Activated naive CD8-positive, alpha-beta T cell treated with anti-CD3 and anti-CD28 coated beads, Interleukin-2, amount 50 U/mL, for 24 hours (primary cell): ENCODE data around the gene VWF.
"Not testable (repeated sequence)": the region's sequence is repeated elsewhere in the genome, so short reads cannot be mapped to it uniquely, and the experiment has no call there.

Experiments used
- ATAC-seq: fragments of 150-1000 bp; cut with Tn5 transposase; one replicate; pipeline ENCODE4 v1.10.0; 2021
- DNase-seq: peaks from one replicate; pipeline ENCODE4 v3.0.0; 2021
- H3K27ac Mint-ChIP-seq: one replicate; pipeline ENCODE4 v1.8.0; 2021; ENCODE audit warnings: mild to moderate bottlenecking, mixed read lengths
- H3K27me3 Mint-ChIP-seq: one replicate; pipeline ENCODE4 v1.8.0; 2021; ENCODE audit warnings: mixed read lengths
- H3K36me3 Mint-ChIP-seq: one replicate; pipeline ENCODE4 v1.8.0; 2021; ENCODE audit warnings: low read depth, mixed read lengths
- H3K4me1 Mint-ChIP-seq: one replicate; pipeline ENCODE4 v1.8.0; 2021; ENCODE audit warnings: mixed read lengths
- H3K4me3 Mint-ChIP-seq: one replicate; pipeline ENCODE4 v1.8.0; 2021; ENCODE audit warnings: mild to moderate bottlenecking, moderate library complexity, mixed read lengths
- H3K9me3 Mint-ChIP-seq: one replicate; pipeline ENCODE4 v1.8.0; 2021; ENCODE audit warnings: mixed read lengths

VWF gene

DNA sequence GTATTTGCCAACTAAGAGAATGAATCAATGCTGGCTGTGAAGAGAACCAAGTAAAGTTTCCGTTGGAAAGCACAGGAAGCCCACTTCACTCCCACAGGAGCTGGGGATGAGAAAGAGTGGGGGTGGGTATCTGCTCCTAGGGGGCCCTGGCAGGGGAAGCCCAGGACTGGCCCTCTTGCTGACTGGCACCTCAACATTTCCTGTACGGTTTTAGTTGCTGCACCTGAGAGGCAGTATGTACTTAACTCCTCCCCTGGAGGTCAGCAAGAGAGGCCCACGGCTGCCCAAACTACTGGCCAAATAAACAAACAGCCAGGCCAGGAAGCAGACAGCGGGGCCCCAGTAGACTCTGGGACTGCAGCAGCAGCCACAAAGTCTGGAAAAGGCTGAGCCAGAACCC lies 33.8 kb upstream of the VWF start:
- no peak overlapping the region for H3K4me3 Mint-ChIP-seq
- peaks cover 8% of the 10 kb centered on the region for H3K4me1 Mint-ChIP-seq
- ATAC-seq: no peak
- DNase-seq: no peak
- no peaks in the 10 kb centered on the region for H3K36me3 Mint-ChIP-seq
- H3K27ac Mint-ChIP-seq: no peak overlapping the region
- no peaks in the 10 kb centered on the region for H3K27me3 Mint-ChIP-seq
- no peaks in the 10 kb centered on the region for H3K9me3 Mint-ChIP-seq

- Mint-ChIP-seq H3K36me3 (no peaks in the 10 kb centered on the region), H3K27me3 (no peaks in the 10 kb centered on the region), H3K4me3 (no peak overlapping the region), H3K27ac (no peak overlapping the region), H3K9me3 (no peaks in the 10 kb centered on the region), H3K4me1 (peaks cover 8% of the 10 kb centered on the region)
- ATAC-seq (no peak), DNase-seq (no peak)
These were observed 33.0 kb upstream of the VWF start for GRCh38 chr12:6157482-6157881.

DNA sequence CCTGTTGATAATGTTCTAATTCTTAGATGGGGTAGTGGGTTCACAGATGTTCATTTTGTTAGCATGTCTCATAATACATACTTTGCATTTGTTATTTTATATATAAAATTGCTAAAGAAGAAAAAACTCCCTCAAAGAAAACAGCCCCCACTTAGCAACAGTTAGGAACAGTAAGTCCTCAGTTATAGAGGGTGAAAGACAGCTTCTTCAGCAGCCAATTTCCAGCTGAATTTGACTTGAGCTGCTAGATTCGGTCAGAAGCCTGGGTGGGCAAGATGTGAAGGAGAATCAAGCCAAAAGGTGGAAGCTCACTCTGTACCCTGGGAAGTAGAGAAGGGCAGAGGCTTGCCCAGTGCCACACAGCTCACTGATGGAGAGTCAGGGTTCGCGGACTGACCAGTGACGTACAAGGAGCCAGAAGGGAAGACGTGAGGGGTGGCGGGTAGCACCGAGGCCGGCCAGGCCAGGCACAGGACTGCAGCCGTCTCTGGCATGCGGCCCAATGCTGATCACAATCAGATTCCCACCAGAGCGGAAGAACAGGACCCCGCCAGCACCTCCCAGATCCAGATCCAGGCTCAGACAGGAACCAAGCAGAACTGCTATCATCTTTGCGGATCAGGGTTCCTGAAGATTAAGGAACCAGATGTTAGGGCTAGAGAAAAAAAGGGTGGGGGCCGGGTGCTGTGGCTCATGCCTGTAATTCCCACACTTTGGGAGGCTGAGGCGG lies 30.4 kb upstream of the VWF start:
- H3K9me3 Mint-ChIP-seq: no peaks in the 10 kb centered on the region
- ATAC-seq (no peak), DNase-seq (no peak)
- H3K4me1 Mint-ChIP-seq: peaks cover 8% of the 10 kb centered on the region
- H3K4me3 Mint-ChIP-seq: no peak overlapping the region
- no peak overlapping the region for H3K27ac Mint-ChIP-seq
- H3K36me3 Mint-ChIP-seq: no peaks in the 10 kb centered on the region
- H3K27me3 Mint-ChIP-seq: no peaks in the 10 kb centered on the region

DNA sequence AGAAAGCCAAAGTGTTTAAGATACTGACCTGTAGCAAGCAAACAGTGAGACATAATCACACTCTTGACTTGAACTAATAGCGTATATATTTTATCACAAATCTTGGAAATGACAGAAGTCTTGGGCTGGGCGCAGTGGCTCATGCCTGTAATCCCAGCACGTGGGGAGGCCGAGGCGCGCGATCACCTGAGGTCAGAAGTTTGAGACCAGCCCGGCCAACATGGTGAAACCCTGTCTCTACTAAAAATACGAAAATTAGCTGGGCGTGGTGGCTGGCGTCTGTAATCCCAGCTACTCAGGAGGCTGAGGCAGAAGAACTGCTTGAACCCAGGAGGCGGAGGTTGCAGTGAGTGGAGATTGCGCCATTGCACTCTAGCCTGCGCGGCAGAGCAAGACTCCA lies 24.3 kb upstream of the VWF start:
- not testable (repeated sequence) for H3K27ac Mint-ChIP-seq, H3K9me3 Mint-ChIP-seq, H3K36me3 Mint-ChIP-seq, DNase-seq, H3K4me1 Mint-ChIP-seq, H3K27me3 Mint-ChIP-seq, ATAC-seq, H3K4me3 Mint-ChIP-seq

DNA sequence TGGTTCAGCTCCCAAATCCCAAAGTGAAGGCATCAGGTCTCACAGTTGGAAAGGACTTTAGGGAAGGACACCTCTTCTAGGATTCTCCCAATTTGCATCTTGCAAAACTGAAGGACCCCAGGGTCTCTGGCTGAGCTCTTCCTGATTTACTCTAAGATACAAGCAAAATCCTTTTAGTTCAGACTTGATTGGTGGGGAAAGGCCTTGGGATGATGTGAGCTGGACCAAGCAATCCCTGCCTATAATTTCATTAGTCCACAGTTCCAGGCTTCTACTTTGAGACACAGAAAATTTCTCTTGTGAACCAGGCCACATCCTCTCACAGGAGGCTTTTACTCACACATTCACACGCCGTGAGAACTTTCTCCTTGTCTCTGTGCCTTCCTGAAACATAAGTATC lies 23.6 kb upstream of the VWF start:
- DNase-seq (no peak), ATAC-seq (no peak)
- H3K36me3 Mint-ChIP-seq: no peaks in the 10 kb centered on the region
- no peaks in the 10 kb centered on the region for H3K9me3 Mint-ChIP-seq
- no peak overlapping the region for H3K27ac Mint-ChIP-seq
- no peak overlapping the region for H3K4me3 Mint-ChIP-seq
- H3K4me1 Mint-ChIP-seq: peaks cover 10% of the 10 kb centered on the region
- H3K27me3 Mint-ChIP-seq: no peaks in the 10 kb centered on the region

DNA sequence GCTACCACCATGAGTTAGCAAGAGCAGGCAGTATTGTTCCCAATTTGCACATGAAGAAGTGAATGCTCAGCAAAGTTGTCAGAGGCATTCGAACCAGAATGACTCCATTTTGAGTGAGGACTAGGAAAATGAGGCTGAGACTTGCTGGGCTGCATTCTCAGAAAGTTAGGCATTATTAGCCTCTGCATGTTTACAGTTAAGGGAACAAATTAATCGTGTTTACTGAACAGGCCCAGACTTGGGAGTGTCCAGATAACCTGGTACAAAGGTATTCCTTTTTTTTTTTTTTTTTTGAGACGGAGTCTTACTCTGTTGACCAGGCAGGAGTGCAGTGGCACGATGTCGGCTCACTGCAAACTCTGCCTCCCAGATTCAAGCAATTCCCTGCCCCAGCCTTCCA lies 22.5 kb upstream of the VWF start:
- H3K4me1 Mint-ChIP-seq: peaks cover 18% of the 10 kb centered on the region
- H3K4me3 Mint-ChIP-seq: no peak overlapping the region
- no peaks in the 10 kb centered on the region for H3K9me3 Mint-ChIP-seq
- no peak overlapping the region for H3K27ac Mint-ChIP-seq
- H3K36me3 Mint-ChIP-seq: no peaks in the 10 kb centered on the region
- ATAC-seq (no peak), DNase-seq (no peak)
- no peaks in the 10 kb centered on the region for H3K27me3 Mint-ChIP-seq

GRCh38 chr12:6146509-6146908 lies 22.0 kb upstream of the VWF start:
- Mint-ChIP-seq H3K36me3 (no peaks in the 10 kb centered on the region), H3K9me3 (no peaks in the 10 kb centered on the region), H3K27me3 (no peaks in the 10 kb centered on the region), H3K4me3 (no peak overlapping the region), H3K27ac (no peak overlapping the region), H3K4me1 (peaks cover 21% of the 10 kb centered on the region)
- DNase-seq: no peak
- no peak for ATAC-seq

- no peaks in the 10 kb centered on the region for H3K27me3 Mint-ChIP-seq
- H3K36me3 Mint-ChIP-seq: no peaks in the 10 kb centered on the region
- ATAC-seq (no peak), DNase-seq (no peak)
- H3K4me3 Mint-ChIP-seq: no peak overlapping the region
- H3K4me1 Mint-ChIP-seq: peaks cover 31% of the 10 kb centered on the region
- no peaks in the 10 kb centered on the region for H3K9me3 Mint-ChIP-seq
- H3K27ac Mint-ChIP-seq: peak overlapping the region; percentile 40
These were observed 21.1 kb upstream of the VWF start for GRCh38 chr12:6145564-6145963.

DNA sequence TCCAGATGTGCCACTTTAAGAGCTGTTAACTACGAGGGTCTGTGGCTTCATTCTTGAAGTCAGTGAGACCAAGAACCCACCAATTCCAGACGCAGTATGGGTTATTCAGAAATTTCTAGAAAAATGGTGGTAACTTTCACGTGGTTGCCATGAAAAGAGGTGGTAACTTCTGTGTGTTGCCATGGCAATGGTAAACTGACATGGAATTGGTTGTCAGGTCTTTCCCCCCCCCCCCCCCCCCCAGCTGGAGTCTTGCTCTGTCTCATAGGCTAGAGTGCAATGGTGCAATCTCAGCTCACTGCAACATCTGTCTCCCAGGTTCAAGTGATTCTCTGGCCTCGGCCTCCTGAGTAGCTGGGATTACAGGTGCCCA lies 18.8 kb upstream of the VWF start:
- ATAC-seq (no peak), DNase-seq (no peak)
- peaks cover 48% of the 10 kb centered on the region for H3K4me1 Mint-ChIP-seq
- H3K27me3 Mint-ChIP-seq: no peaks in the 10 kb centered on the region
- H3K27ac Mint-ChIP-seq: no peak overlapping the region
- no peaks in the 10 kb centered on the region for H3K36me3 Mint-ChIP-seq
- no peaks in the 10 kb centered on the region for H3K9me3 Mint-ChIP-seq
- H3K4me3 Mint-ChIP-seq: no peak overlapping the region

DNA sequence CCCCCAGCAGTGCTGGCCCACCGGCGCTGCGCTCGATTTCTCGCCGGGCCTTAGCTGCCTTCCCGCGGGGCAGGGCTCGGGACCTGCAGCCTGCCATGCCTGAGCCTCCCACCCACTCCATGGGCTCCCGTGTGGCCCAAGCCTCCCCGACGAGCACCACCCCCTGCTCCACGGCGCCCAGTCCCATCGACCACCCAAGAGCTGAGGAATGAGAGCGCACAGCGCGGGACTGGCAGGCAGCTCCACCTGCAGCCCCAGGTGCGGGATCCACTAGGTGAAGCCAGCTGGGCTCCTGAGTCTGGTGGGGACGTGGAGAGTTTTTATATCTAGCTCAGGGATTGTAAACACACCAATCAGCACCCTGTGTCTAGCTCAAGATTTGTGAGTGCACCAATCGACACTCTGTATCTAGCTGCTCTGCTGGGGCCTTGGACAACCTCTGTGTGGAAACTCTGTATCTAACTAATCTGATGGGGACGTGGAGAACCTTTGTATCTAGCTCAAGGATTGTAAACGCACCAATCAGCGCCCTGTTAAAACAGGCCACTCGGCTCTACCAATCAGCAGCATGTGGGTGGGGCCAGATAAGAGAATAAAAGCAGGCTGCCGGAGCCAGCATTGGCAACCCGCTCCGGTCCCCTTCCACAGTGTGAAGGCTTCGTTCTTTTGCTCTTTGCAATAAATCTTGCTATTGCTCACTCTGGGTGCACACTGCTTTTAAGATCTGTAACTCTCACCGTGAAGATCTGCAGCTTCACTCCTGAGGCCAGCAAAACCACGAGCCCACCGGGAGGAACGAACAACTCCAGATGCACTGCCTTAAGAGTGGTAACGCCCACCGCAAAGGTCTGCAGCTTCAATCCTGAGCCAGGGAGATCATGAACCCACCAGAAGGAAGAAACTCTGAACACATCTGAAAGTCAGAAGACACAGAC lies 18.2 kb upstream of the VWF start:
- H3K4me3 Mint-ChIP-seq: not testable (repeated sequence)
- H3K4me1 Mint-ChIP-seq: peaks cover 44% of the 10 kb centered on the region

DNA sequence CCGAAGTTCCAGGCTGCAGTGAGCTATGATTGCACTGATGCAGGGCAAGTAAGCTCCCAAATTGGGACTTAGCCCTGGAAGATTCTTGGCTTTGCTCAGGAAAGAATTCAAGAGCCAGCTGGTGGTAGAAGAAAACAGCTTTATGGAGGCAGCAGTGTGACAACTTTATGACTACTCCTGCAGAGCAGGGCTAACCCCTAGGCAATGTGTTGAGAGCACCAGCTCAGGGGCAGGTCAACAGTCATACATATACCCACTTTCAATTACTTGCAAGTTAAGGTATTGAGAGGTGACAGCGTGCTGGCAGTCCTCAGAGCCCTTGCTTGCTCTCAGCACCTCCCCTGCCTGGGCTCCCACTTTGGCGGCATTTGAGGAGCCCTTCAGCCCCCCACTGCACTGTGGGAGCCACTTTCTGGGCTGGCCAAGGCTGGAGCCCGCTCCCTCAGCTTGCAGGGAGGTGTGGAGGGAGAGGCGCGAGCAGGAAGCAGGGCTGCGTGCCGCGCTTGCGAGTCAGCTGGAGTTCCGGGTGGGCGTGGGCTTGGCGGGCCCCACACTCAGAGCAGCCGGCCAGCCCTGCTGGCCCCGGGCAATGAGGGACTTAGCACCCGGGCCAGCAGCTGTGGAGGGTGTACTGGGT lies 17.4 kb upstream of the VWF start:
- not testable (repeated sequence) for H3K27me3 Mint-ChIP-seq, H3K36me3 Mint-ChIP-seq, H3K9me3 Mint-ChIP-seq, DNase-seq, H3K4me3 Mint-ChIP-seq
- peak overlapping the region; percentile 52 for H3K27ac Mint-ChIP-seq
- H3K4me1 Mint-ChIP-seq: peaks cover 44% of the 10 kb centered on the region
- ATAC-seq: peak; percentile 54

More for the DNA sequence above, 18.2 kb upstream of the VWF start:
- ATAC-seq, H3K9me3 Mint-ChIP-seq, H3K36me3 Mint-ChIP-seq, H3K27me3 Mint-ChIP-seq, DNase-seq, H3K27ac Mint-ChIP-seq: not testable (repeated sequence)

GRCh38 chr12:6140651-6141447 lies 16.4 kb upstream of the VWF start:
- no peaks in the 10 kb centered on the region for H3K36me3 Mint-ChIP-seq
- H3K27me3 Mint-ChIP-seq: no peaks in the 10 kb centered on the region
- H3K4me1 Mint-ChIP-seq: peaks cover 44% of the 10 kb centered on the region
- peak overlapping the region; percentile 42 for H3K4me3 Mint-ChIP-seq
- peak overlapping the region; percentile 84 for H3K27ac Mint-ChIP-seq
- ATAC-seq: peak; percentile 30
- no peaks in the 10 kb centered on the region for H3K9me3 Mint-ChIP-seq
- DNase-seq: peak; percentile 26

DNA sequence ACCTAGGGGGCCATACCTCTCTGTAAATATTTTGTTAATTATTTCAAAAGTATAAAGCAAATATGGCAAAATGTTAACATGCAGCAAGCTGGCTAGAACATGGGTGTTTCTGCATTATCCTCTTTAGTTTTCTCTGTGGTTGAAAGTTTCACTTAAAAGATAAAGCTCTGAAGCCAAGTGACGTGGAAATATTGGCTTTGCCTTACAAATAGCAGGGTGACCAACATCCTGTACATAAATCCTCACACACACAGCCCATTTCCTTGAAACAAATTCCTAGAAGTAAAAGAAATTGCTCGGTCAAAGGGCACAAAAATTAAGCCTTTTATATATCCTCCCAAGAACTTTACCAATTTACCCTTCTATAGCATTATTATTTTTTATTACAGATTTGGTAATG lies 10.6 kb upstream of the VWF start:
- H3K27ac Mint-ChIP-seq: no peak overlapping the region
- H3K4me1 Mint-ChIP-seq: peaks cover 12% of the 10 kb centered on the region
- H3K36me3 Mint-ChIP-seq: no peaks in the 10 kb centered on the region
- no peaks in the 10 kb centered on the region for H3K9me3 Mint-ChIP-seq
- no peak overlapping the region for H3K4me3 Mint-ChIP-seq
- H3K27me3 Mint-ChIP-seq: no peaks in the 10 kb centered on the region
- DNase-seq: no peak
- ATAC-seq: no peak

- ATAC-seq: no peak
- peaks cover 2% of the 10 kb centered on the region for H3K4me1 Mint-ChIP-seq
- no peak for DNase-seq
- H3K9me3 Mint-ChIP-seq: no peaks in the 10 kb centered on the region
- H3K27ac Mint-ChIP-seq: no peak overlapping the region
- no peaks in the 10 kb centered on the region for H3K36me3 Mint-ChIP-seq
- no peaks in the 10 kb centered on the region for H3K27me3 Mint-ChIP-seq
- no peak overlapping the region for H3K4me3 Mint-ChIP-seq
These were observed 9.2 kb upstream of the VWF start for GRCh38 chr12:6133642-6134041.
